ENCODE data around the gene SVEP1. TPM values are rescaled to one million over a fixed set of nuclear protein-coding genes. Genes with fewer than 3 reads are reported as not detected.

The SVEP1 gene
- total RNA-seq, 1 experiment from 2014 or later = 0.45 TPM

DNA sequence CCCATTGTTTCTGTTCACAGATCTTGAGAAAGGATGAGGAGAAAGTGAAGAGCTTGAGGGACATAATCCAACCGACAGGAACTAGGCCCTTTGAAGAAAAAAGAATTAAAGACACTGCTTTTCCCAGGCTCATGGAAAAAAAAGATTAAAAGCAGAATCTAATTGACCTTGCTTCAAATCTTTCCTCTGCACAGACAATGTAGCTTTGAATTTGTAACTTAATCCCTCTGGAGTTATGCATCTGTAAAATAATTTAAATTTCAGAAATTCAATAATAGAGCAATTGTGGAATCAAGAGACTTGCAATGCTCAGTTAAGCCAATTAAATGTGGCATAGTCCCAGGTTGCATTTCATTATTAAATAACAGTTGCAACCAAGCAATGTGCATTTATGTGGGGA lies 64.6 kb downstream of the SVEP1 start:
- Histone ChIP-seq H3K9me3 (ENCODE audit: low read depth, low read length, poor library complexity, severe bottlenecking) (no peaks in the 10 kb centered on the region), H3K27ac (ENCODE audit: low read depth, low read length, poor library complexity, severe bottlenecking) (no peak overlapping the region), H3K36me3 (ENCODE audit: insufficient read depth, low read length, poor library complexity, severe bottlenecking) (no peaks in the 10 kb centered on the region), H3K27me3 (replicated peaks; ENCODE audit: insufficient read depth, low read depth, low read length, poor library complexity) (peaks cover 4% of the 10 kb centered on the region), H3K4me1 (ENCODE audit: insufficient read depth, low read length, poor library complexity, severe bottlenecking) (peaks cover 8% of the 10 kb centered on the region), H3K4me3 (ENCODE audit: low read depth, low read length, poor library complexity, severe bottlenecking) (no peak overlapping the region)
- intact Hi-C loops (cut with micrococcal nuclease; ENCODE audit: unreplicated experiment) = no loop called here
- BruUV-seq (replicated peaks) = no TSS peak
- ChIA-PET POLR2A (ENCODE audit: low non-redundant PET) (no interaction called here), CTCF (interaction anchor here (0.5 kb wide), 1 partner anchor 471 kb away, joined by 4 read pairs; no protein-coding TSS in a partner anchor)
- peak; percentile 55 for DNase-seq (ENCODE audit: low spot score)
- TF ChIP-seq EZH2 (IDR thresholded peaks at IDR 0.05; ENCODE audit: borderline replicate concordance, low read depth, low read length, poor library complexity, severe bottlenecking) = no peak
- TF ChIP-seq, protein P1, sequence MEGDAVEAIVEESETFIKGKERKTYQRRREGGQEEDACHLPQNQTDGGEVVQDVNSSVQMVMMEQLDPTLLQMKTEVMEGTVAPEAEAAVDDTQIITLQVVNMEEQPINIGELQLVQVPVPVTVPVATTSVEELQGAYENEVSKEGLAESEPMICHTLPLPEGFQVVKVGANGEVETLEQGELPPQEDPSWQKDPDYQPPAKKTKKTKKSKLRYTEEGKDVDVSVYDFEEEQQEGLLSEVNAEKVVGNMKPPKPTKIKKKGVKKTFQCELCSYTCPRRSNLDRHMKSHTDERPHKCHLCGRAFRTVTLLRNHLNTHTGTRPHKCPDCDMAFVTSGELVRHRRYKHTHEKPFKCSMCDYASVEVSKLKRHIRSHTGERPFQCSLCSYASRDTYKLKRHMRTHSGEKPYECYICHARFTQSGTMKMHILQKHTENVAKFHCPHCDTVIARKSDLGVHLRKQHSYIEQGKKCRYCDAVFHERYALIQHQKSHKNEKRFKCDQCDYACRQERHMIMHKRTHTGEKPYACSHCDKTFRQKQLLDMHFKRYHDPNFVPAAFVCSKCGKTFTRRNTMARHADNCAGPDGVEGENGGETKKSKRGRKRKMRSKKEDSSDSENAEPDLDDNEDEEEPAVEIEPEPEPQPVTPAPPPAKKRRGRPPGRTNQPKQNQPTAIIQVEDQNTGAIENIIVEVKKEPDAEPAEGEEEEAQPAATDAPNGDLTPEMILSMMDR (conservative IDR thresholded peaks at IDR 0.05; ENCODE audit: low read depth, low read length) = no peak

DNA sequence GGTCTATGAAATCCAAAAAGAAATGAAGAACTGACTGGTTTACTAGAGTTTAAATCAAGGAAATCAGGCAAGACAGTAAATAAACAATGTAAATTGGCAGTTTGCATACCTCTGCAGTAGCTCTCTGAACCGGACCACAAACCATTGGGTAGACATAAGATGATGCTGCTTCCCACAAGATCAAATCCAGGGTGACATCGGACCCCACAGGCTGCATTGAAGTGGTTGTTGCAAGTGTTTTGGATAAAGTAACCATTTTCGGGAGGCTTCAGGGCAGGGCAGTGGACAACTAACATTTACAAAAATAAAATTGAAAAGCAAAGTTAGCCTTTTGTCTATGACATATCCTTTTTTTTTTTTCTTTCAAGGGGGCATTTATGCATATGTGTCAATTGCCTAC lies 66.7 kb downstream of the SVEP1 start:
- H3K27ac ChIP-seq (ENCODE audit: low read depth, low read length, poor library complexity, severe bottlenecking) = no peak overlapping the region
- peaks cover 8% of the 10 kb centered on the region for H3K27me3 ChIP-seq (replicated peaks; ENCODE audit: insufficient read depth, low read depth, low read length, poor library complexity)
- no peaks in the 10 kb centered on the region for H3K4me1 ChIP-seq (ENCODE audit: insufficient read depth, low read length, poor library complexity, severe bottlenecking)
- POLR2A ChIA-PET (ENCODE audit: low non-redundant PET) = no interaction called here
- no peak overlapping the region for H3K4me3 ChIP-seq (ENCODE audit: low read depth, low read length, poor library complexity, severe bottlenecking)
- intact Hi-C loops (cut with micrococcal nuclease; ENCODE audit: unreplicated experiment) = no loop called here
- no TSS peak for BruUV-seq (replicated peaks)
- DNase-seq (ENCODE audit: low spot score) = no peak
- H3K36me3 ChIP-seq (ENCODE audit: insufficient read depth, low read length, poor library complexity, severe bottlenecking) = no peaks in the 10 kb centered on the region
- H3K9me3 ChIP-seq (ENCODE audit: low read depth, low read length, poor library complexity, severe bottlenecking) = no peaks in the 10 kb centered on the region
- CTCF ChIA-PET = no interaction called here
- TF ChIP-seq EZH2 (IDR thresholded peaks at IDR 0.05; ENCODE audit: borderline replicate concordance, low read depth, low read length, poor library complexity, severe bottlenecking) = no peak
- TF ChIP-seq, protein P1 (conservative IDR thresholded peaks at IDR 0.05; ENCODE audit: low read depth, low read length) = no peak

DNA sequence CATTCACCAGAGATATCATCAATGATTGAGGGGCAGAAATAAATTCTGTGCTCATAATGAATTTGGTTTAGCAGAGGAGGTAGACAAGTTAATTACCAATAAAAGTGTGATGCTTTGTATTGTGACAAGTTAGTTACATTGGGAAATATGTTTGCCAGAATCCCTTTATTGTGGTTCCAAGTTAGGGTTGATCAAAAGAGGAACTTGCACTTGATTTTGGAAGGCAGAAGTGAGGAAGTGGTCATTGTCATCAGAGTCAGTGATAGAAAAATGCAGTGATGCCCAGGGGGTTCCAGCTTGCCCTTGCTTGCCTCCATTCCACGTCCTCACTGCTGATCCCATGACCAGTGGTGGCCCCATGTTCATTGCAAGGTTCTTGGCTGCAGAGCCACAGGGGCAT lies 69.7 kb downstream of the SVEP1 start:
- ChIA-PET CTCF (no interaction called here), POLR2A (ENCODE audit: low non-redundant PET) (no interaction called here)
- intact Hi-C loops (cut with micrococcal nuclease; ENCODE audit: unreplicated experiment) = no loop called here
- H3K36me3 ChIP-seq (ENCODE audit: insufficient read depth, low read length, poor library complexity, severe bottlenecking) = no peaks in the 10 kb centered on the region
- no TSS peak for BruUV-seq (replicated peaks)
- peaks cover 22% of the 10 kb centered on the region for H3K27me3 ChIP-seq (replicated peaks; ENCODE audit: insufficient read depth, low read depth, low read length, poor library complexity)
- no peaks in the 10 kb centered on the region for H3K9me3 ChIP-seq (ENCODE audit: low read depth, low read length, poor library complexity, severe bottlenecking)
- DNase-seq (ENCODE audit: low spot score) = no peak
- no peak for TF ChIP-seq EZH2 (IDR thresholded peaks at IDR 0.05; ENCODE audit: borderline replicate concordance, low read depth, low read length, poor library complexity, severe bottlenecking)
- TF ChIP-seq, protein P1 (conservative IDR thresholded peaks at IDR 0.05; ENCODE audit: low read depth, low read length) = no peak
- no peak overlapping the region for H3K27ac ChIP-seq (ENCODE audit: low read depth, low read length, poor library complexity, severe bottlenecking)
- no peak overlapping the region for H3K4me3 ChIP-seq (ENCODE audit: low read depth, low read length, poor library complexity, severe bottlenecking)
- no peaks in the 10 kb centered on the region for H3K4me1 ChIP-seq (ENCODE audit: insufficient read depth, low read length, poor library complexity, severe bottlenecking)

Data from A673 (cell line).